ENCODE measurements around the gene ADAP1.

The ADAP1 gene

GRCh38 chr7:983004-983615 lies 28.6 kb upstream of the ADAP1 start, which contains the start of gene CYP2W1:
TSS of gene CYP2W1 (plus strand) at chr7:983181. CDS start at chr7:983212, 31 bp downstream.
- Histone ChIP-seq H3K9me3 (ENCODE audit: insufficient read depth, low read length, severe bottlenecking) (no peaks in the 10 kb centered on the region), H3K36me3 (ENCODE audit: insufficient read depth, low read length) (no peaks in the 10 kb centered on the region), H3K4me3 (ENCODE audit: low read depth in 1 of 2, low read length in 2 of 2) (no peak within 1 kb of the TSS), H3K9ac (ENCODE audit: low read depth, low read length) (no peak within 1 kb of the TSS), H3K27me3 (ENCODE audit: insufficient read depth, low read length, poor library complexity) (no peaks in the 10 kb centered on the region), H4K20me1 (ENCODE audit: insufficient read depth, low read length) (peaks cover 2% of the 10 kb centered on the region; the same call in 1 of the 2 replicates), H3K27ac (ENCODE audit: low read length) (no peak within 1 kb of the TSS), H3K79me2 (ENCODE audit: insufficient read depth, low read length) (no peaks in the 10 kb centered on the region), H2AFZ (ENCODE audit: low read depth, low read length) (no peak within 1 kb of the TSS), H3K4me2 (ENCODE audit: insufficient read depth, low read length) (no peak within 1 kb of the TSS), H3K4me1 (ENCODE audit: insufficient read depth, low read length) (no peaks in the 10 kb centered on the region)
- TF ChIP-seq, protein P1, sequence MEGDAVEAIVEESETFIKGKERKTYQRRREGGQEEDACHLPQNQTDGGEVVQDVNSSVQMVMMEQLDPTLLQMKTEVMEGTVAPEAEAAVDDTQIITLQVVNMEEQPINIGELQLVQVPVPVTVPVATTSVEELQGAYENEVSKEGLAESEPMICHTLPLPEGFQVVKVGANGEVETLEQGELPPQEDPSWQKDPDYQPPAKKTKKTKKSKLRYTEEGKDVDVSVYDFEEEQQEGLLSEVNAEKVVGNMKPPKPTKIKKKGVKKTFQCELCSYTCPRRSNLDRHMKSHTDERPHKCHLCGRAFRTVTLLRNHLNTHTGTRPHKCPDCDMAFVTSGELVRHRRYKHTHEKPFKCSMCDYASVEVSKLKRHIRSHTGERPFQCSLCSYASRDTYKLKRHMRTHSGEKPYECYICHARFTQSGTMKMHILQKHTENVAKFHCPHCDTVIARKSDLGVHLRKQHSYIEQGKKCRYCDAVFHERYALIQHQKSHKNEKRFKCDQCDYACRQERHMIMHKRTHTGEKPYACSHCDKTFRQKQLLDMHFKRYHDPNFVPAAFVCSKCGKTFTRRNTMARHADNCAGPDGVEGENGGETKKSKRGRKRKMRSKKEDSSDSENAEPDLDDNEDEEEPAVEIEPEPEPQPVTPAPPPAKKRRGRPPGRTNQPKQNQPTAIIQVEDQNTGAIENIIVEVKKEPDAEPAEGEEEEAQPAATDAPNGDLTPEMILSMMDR (IDR thresholded peaks at IDR 0.05; ENCODE audit: borderline replicate concordance, extremely low read depth, low read length, poor library complexity, severe bottlenecking), result no peak
- TF ChIP-seq EZH2 (IDR thresholded peaks at IDR 0.05; ENCODE audit: borderline replicate concordance, low read depth, low read length, severe bottlenecking), result no peak
- DNase-seq (no peak), ATAC-seq (ENCODE audit: insufficient read depth, low read depth) (no peak)

DNA sequence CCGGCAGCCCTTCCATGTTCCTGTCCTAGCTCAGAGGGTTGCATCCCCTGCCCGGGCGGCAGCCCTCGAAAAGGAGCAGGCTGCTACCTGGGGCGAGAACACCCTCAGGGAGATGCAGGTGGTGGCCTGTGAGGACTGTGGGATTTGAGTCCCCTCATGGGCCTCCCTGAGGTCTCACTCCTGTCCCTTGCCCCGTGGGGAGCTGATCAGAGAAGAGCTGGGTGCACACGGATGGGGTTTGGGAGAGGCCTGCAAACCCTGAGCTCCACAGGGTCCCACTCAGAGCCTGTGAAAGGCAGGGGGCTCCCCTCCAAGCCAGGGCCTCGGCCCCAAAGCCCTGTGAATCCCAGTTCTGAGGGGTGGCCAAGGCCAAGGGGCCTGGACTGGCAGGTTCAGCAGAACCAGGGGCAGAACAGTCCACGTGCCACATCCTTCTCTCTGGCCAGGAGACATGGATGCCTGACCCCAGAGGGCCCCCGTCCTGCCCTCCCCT lies 28.1 kb upstream of the ADAP1 start:
- H4K20me1 ChIP-seq (ENCODE audit: insufficient read depth, low read length), result peaks cover 2% of the 10 kb centered on the region; the same call in 1 of the 2 replicates
- no peaks in the 10 kb centered on the region for H3K36me3 ChIP-seq (ENCODE audit: insufficient read depth, low read length)
- H3K27me3 ChIP-seq (ENCODE audit: insufficient read depth, low read length, poor library complexity), result no peaks in the 10 kb centered on the region
- ATAC-seq (ENCODE audit: insufficient read depth, low read depth), result no peak
- H3K4me2 ChIP-seq (ENCODE audit: insufficient read depth, low read length), result no peak overlapping the region
- no peak overlapping the region for H2AFZ ChIP-seq (ENCODE audit: low read depth, low read length)
- DNase-seq, result no peak
- no peak overlapping the region for H3K4me3 ChIP-seq (ENCODE audit: low read depth in 1 of 2, low read length in 2 of 2)
- TF ChIP-seq, protein P1 (IDR thresholded peaks at IDR 0.05; ENCODE audit: borderline replicate concordance, extremely low read depth, low read length, poor library complexity, severe bottlenecking), result no peak
- TF ChIP-seq EZH2 (IDR thresholded peaks at IDR 0.05; ENCODE audit: borderline replicate concordance, low read depth, low read length, severe bottlenecking), result no peak
- no peaks in the 10 kb centered on the region for H3K79me2 ChIP-seq (ENCODE audit: insufficient read depth, low read length)
- H3K27ac ChIP-seq (ENCODE audit: low read length), result no peak overlapping the region
- no peak overlapping the region for H3K9ac ChIP-seq (ENCODE audit: low read depth, low read length)
- no peaks in the 10 kb centered on the region for H3K9me3 ChIP-seq (ENCODE audit: insufficient read depth, low read length, severe bottlenecking)
- no peaks in the 10 kb centered on the region for H3K4me1 ChIP-seq (ENCODE audit: insufficient read depth, low read length)

DNA sequence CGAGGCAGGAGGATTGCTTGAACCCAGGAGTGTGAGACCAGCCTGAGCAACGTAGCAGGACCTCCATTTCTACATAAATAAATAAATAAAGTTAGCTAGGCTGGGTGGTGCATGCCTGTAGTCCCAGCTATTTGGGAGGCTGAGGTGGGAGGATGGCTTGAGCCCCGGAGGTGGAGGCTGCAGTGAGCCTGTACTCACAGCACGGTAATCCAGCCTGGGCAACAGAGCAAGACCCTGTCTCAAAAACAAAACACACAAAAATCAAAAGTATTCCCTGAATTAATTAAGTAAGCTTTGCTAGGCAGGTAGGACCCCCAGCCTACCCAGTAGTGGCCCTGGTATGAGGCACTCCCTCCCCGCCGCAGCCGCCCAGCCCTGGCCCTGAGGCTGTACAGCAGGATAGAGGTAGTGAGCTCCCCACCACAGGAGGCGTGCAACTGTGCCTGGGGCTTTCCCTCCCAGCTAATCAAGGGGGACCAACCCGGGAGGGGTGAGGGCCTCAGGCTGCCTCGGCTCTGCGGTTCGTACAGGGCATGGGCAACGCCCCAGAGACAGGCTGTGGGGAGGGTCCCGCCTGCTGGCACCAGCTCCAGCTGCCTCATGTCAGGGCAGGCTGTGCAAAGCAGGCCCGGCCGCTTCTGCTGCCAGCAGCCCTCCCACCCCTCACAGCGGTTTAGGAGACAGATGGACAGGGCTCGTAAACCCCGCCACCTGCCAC lies 27.5 kb upstream of the ADAP1 start:
- H2AFZ ChIP-seq (ENCODE audit: low read depth, low read length), result no peak overlapping the region
- H3K36me3 ChIP-seq (ENCODE audit: insufficient read depth, low read length), result no peaks in the 10 kb centered on the region
- H3K79me2 ChIP-seq (ENCODE audit: insufficient read depth, low read length), result no peaks in the 10 kb centered on the region
- H3K9ac ChIP-seq (ENCODE audit: low read depth, low read length), result no peak overlapping the region
- ATAC-seq (ENCODE audit: insufficient read depth, low read depth), result no peak
- H3K4me1 ChIP-seq (ENCODE audit: insufficient read depth, low read length), result no peaks in the 10 kb centered on the region
- no peaks in the 10 kb centered on the region for H3K27me3 ChIP-seq (ENCODE audit: insufficient read depth, low read length, poor library complexity)
- H3K4me2 ChIP-seq (ENCODE audit: insufficient read depth, low read length), result no peak overlapping the region
- H3K27ac ChIP-seq (ENCODE audit: low read length), result no peak overlapping the region
- H3K9me3 ChIP-seq (ENCODE audit: insufficient read depth, low read length, severe bottlenecking), result no peaks in the 10 kb centered on the region
- TF ChIP-seq EZH2 (IDR thresholded peaks at IDR 0.05; ENCODE audit: borderline replicate concordance, low read depth, low read length, severe bottlenecking), result no peak
- TF ChIP-seq, protein P1 (IDR thresholded peaks at IDR 0.05; ENCODE audit: borderline replicate concordance, extremely low read depth, low read length, poor library complexity, severe bottlenecking), result no peak
- peaks cover 2% of the 10 kb centered on the region; the same call in 1 of the 2 replicates for H4K20me1 ChIP-seq (ENCODE audit: insufficient read depth, low read length)
- no peak overlapping the region for H3K4me3 ChIP-seq (ENCODE audit: low read depth in 1 of 2, low read length in 2 of 2)
- no peak for DNase-seq

Data from DND-41 (cell line).